Esophagus muscularis mucosa (tissue), 3 donors: ENCODE measurements around the gene NDST1.

ENCODE experiments used
- EP300 ChIP-seq: sonication (generic); formaldehyde crosslinking; IDR thresholded peaks from one replicate; pipeline ENCODE4 v1.6.1; 2017; ENCODE audit warnings: antibody characterized with exemption
- TF ChIP-seq, protein P1 (sequence below), 3 experiments: fragments of 200-600 bp in 2 of 3; fragments of 450-650 bp in 1 of 3; sonication (generic) in 2 of 3; IDR thresholded peaks; one replicate each; pipeline ENCODE4 v1.5.1; 2017 to 2019; ENCODE audit warnings: antibody characterized with exemption in 3 of 3, mild to moderate bottlenecking in 2 of 3, moderate library complexity in 1 of 3

DNA sequence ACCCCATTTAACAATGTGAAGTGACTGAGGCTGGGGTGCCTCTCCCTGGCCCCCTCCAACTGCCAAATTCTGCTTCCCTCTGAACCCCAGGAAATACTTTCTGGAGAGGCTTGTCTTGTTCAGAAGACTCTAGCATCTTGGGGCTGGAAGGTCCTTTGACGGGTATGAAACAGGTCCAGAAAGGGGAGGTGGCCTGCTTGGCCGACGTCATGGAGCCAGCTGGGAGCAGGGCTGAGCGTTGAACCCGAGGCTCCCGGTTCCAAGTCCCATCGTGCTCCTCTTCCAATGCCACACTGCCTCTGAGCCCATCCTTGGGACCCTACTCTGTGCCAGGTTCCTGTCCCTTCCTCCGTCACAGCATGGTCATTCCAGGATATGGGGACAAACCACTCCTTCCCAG, 46.9 kb downstream of the NDST1 start:
- TF ChIP-seq EP300: no peak
- TF ChIP-seq, protein P1, sequence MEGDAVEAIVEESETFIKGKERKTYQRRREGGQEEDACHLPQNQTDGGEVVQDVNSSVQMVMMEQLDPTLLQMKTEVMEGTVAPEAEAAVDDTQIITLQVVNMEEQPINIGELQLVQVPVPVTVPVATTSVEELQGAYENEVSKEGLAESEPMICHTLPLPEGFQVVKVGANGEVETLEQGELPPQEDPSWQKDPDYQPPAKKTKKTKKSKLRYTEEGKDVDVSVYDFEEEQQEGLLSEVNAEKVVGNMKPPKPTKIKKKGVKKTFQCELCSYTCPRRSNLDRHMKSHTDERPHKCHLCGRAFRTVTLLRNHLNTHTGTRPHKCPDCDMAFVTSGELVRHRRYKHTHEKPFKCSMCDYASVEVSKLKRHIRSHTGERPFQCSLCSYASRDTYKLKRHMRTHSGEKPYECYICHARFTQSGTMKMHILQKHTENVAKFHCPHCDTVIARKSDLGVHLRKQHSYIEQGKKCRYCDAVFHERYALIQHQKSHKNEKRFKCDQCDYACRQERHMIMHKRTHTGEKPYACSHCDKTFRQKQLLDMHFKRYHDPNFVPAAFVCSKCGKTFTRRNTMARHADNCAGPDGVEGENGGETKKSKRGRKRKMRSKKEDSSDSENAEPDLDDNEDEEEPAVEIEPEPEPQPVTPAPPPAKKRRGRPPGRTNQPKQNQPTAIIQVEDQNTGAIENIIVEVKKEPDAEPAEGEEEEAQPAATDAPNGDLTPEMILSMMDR (IDR thresholded peaks at IDR 0.05): no peak
